HFFc6 (cell line): ENCODE data around the gene MAGIX. TPM values are rescaled to one million over a fixed set of nuclear protein-coding genes. Genes with fewer than 3 reads are reported as not detected.

Source experiments
- total RNA-seq, 6 experiments: library from RNA; stranded (reverse); fragmentation: NEBNext Ultra II Directional; extraction: Animal tissue kit (Norgen Biotek cat#: 25700); gene quantifications; 2 replicates in 1 of 6; 3 replicates in 5 of 6; pipeline ENCODE4 v1.2.3, GENCODE V29; 2021

The MAGIX gene
- total RNA-seq, 6 experiments from 2014 or later, result 0.94 to 1.9 (median 1.1) TPM

Other genes starting within 250 kb of the MAGIX start
- gene PIM2, start 243.7 kb upstream of the MAGIX start, total RNA-seq, result 1 to 10 TPM; 5.8 to 7.5 (median 6.5) TPM
- gene OTUD5, start 205.2 kb upstream of the MAGIX start, total RNA-seq, result 10 to 100 TPM; 47.6 to 55.0 (median 52.7) TPM
- 1 to 10 TPM; 3.0 to 6.2 (median 5.4) TPM for gene KCND1, start 190.9 kb upstream of the MAGIX start, total RNA-seq
- 10 to 100 TPM; 23.2 to 32.1 (median 27.5) TPM for gene GRIPAP1, start 160.5 kb upstream of the MAGIX start, total RNA-seq
- gene TFE3, start 119.4 kb upstream of the MAGIX start, total RNA-seq, result 10 to 100 TPM; 76.6 to 89.1 (median 83.9) TPM
- gene CCDC120, start 103.8 kb upstream of the MAGIX start, total RNA-seq, result under 1 TPM in 4 of 6 experiments, not detected in 2; 0.05 to 0.62 (median 0.24) TPM
- gene PRAF2, start 88.8 kb upstream of the MAGIX start, total RNA-seq, result 100 to 1,000 TPM in 1 of 6 experiments, 10 to 100 TPM in 5; 68.0 to 100 (median 76.7) TPM
- gene WDR45, start 82.9 kb upstream of the MAGIX start, total RNA-seq, result 10 to 100 TPM; 37.4 to 46.6 (median 41.0) TPM
- gene GPKOW, start 39.0 kb upstream of the MAGIX start, total RNA-seq, result 10 to 100 TPM; 20.6 to 27.0 (median 23.7) TPM
- 100 to 1,000 TPM; 163 to 214 (median 178) TPM for gene PLP2, start 9.1 kb downstream of the MAGIX start, total RNA-seq
- 10 to 100 TPM in 3 of 6 experiments, 1 to 10 TPM in 3; 8.0 to 10.7 (median 9.7) TPM for gene PRICKLE3, start 23.6 kb downstream of the MAGIX start, total RNA-seq
- gene SYP, start 37.4 kb downstream of the MAGIX start, total RNA-seq, result under 1 TPM; 0.11 to 0.34 (median 0.24) TPM
- not detected for gene CACNA1F, start 70.6 kb downstream of the MAGIX start, total RNA-seq
- gene CCDC22, start 72.7 kb downstream of the MAGIX start, total RNA-seq, result 10 to 100 TPM; 12.9 to 16.3 (median 15.1) TPM
- gene FOXP3, start 102.0 kb downstream of the MAGIX start, total RNA-seq, result under 1 TPM in 3 of 6 experiments, not detected in 3; 0.09 to 0.16 (median 0.14) TPM
- gene PPP1R3F, start 107.0 kb downstream of the MAGIX start, total RNA-seq, result 1 to 10 TPM; 2.4 to 4.5 (median 4.1) TPM
- gene GAGE10, start 140.9 kb downstream of the MAGIX start, total RNA-seq, result not detected
- gene GAGE12J, start 159.3 kb downstream of the MAGIX start, total RNA-seq, result not detected
- gene GAGE13, start 168.8 kb downstream of the MAGIX start, total RNA-seq, result not detected